PFSK-1 (cell line): ENCODE results near the gene COMTD1.

Experiments used
- POLR2AphosphoS5 ChIP-seq: IDR thresholded peaks from 2 replicates; pipeline ENCODE4 v1.6.1; 2012; ENCODE audit warnings: low read depth, mild to moderate bottlenecking, control low read depth, low read length, moderate library complexity
- REST ChIP-seq, 2 experiments: IDR thresholded peaks; 2 replicates each; pipeline versions ENCODE4 v1.6.1 to v1.8.0; 2011 to 2012; ENCODE audit warnings: low read depth in 2 of 2, low read length in 2 of 2, control low read depth in 1 of 2, inconsistent platforms in 1 of 2, mild to moderate bottlenecking in 1 of 2, moderate library complexity in 1 of 2; ENCODE audit not compliant: insufficient read depth in 1 of 2
- SIN3A ChIP-seq: IDR thresholded peaks from 2 replicates; pipeline ENCODE4 v1.6.1; 2012; ENCODE audit warnings: mild to moderate bottlenecking, low read length, moderate library complexity, borderline replicate concordance; ENCODE audit not compliant: insufficient read depth

- no peak for TF ChIP-seq REST (IDR thresholded peaks at IDR 0.05; ENCODE audit: insufficient read depth in 1 of 2, low read depth in 2 of 2, low read length in 2 of 2)
- TF ChIP-seq POLR2AphosphoS5: no peak
- TF ChIP-seq SIN3A: no peak
These were observed 9.8 kb upstream of the COMTD1 start for GRCh38 chr10:75245354-75246250.
